SU-DHL-6 (cell line): ENCODE results near the gene TEX38.

Experiments
- H2AFZ ChIP-seq: fragments of 200-600 bp; sonication (generic); 2 replicates; pipeline ENCODE4 v1.6.1; 2014; ENCODE audit warnings: low read depth, mild to moderate bottlenecking, moderate library complexity, mixed read lengths, antibody characterized with exemption, low read length; ENCODE audit not compliant: severe bottlenecking
- H3F3A ChIP-seq: fragments of 200-600 bp; shearing (Covaris generic); 2 replicates; pipeline ENCODE4 v1.6.0; 2016; ENCODE audit warnings: antibody characterized with exemption, mild to moderate bottlenecking; ENCODE audit not compliant: insufficient read depth
- H3K27ac ChIP-seq: fragments of 200-600 bp; sonication (generic); 2 replicates; pipeline ENCODE4 v1.5.1; 2016; ENCODE audit warnings: low read depth, mild to moderate bottlenecking, low read length, moderate library complexity, mixed read lengths
- H3K27me3 ChIP-seq: fragments of 200-600 bp; sonication (generic), shearing (Covaris generic); 2 replicates; pipeline ENCODE4 v1.6.0; 2014; ENCODE audit warnings: mild to moderate bottlenecking, low read length
- H3K36me3 ChIP-seq: fragments of 200-600 bp; sonication (generic); 2 replicates; pipeline ENCODE4 v1.6.1; 2014; ENCODE audit warnings: mild to moderate bottlenecking, low read length, mixed read lengths
- H3K4me2 ChIP-seq: fragments of 300-600, 200-600 bp; shearing (Covaris generic), sonication (generic); 2 replicates; pipeline ENCODE4 v1.6.0; 2014; ENCODE audit warnings: low read length, low read depth, mild to moderate bottlenecking; ENCODE audit not compliant: poor library complexity, severe bottlenecking
- H3K4me3 ChIP-seq: fragments of 200-600 bp; sonication (generic); 2 replicates; pipeline ENCODE4 v1.5.1; 2014; ENCODE audit warnings: antibody characterized with exemption, low read length, mild to moderate bottlenecking, mixed read lengths; ENCODE audit not compliant: insufficient read depth, poor library complexity, severe bottlenecking
- H3K79me2 ChIP-seq: fragments of 200-600 bp; sonication (generic); 2 replicates; pipeline ENCODE4 v1.6.1; 2014; ENCODE audit warnings: mild to moderate bottlenecking, low read length, moderate library complexity; ENCODE audit not compliant: insufficient read depth
- H3K9ac ChIP-seq: fragments of 200-600 bp; sonication (generic); 2 replicates; pipeline ENCODE4 v1.7.0; 2014; ENCODE audit warnings: mild to moderate bottlenecking, low read length
- H3K9me2 ChIP-seq: fragments of 200-600 bp; sonication (generic); replicated peaks from 2 replicates; pipeline ENCODE4 v1.6.1; 2014; ENCODE audit warnings: low read length; ENCODE audit not compliant: insufficient read depth
- H3K9me3 ChIP-seq: fragments of 200-600 bp; sonication (generic); 2 replicates; pipeline ENCODE4 v1.6.1; 2014; ENCODE audit warnings: low read length, mixed read lengths; ENCODE audit not compliant: insufficient read depth
- H4K20me1 ChIP-seq: fragments of 200-600 bp; sonication (generic); 2 replicates; pipeline ENCODE4 v1.6.1; 2014; ENCODE audit warnings: low read depth, mild to moderate bottlenecking, antibody characterized with exemption, low read length, moderate library complexity, mixed read lengths
- EZH2phosphoT487 ChIP-seq: fragments of 200-600 bp; sonication (generic), shearing (Covaris generic); conservative IDR thresholded peaks from 2 replicates; pipeline ENCODE4 v1.6.1; 2018; ENCODE audit warnings: mild to moderate bottlenecking, antibody characterized with exemption, low read length, moderate library complexity, mixed read lengths
- TF ChIP-seq, protein P1 (sequence below): fragments of 200-600 bp; sonication (generic); IDR thresholded peaks from one replicate; pipeline ENCODE4 v1.5.1; 2017; ENCODE audit warnings: antibody characterized with exemption, mild to moderate bottlenecking, low read length, moderate library complexity; ENCODE audit not compliant: insufficient read depth, poor library complexity, severe bottlenecking

The TEX38 gene

GRCh38 chr1:46721204-46721603 is 49.5 kb downstream of the TEX38 start:
- Histone ChIP-seq H3K4me3 (no peak overlapping the region), H3F3A (no peaks in the 10 kb centered on the region), H3K9me3 (no peaks in the 10 kb centered on the region), H3K36me3 (no peaks in the 10 kb centered on the region), H3K27ac (no peak overlapping the region), H4K20me1 (peaks cover 6% of the 10 kb centered on the region; the same call in 1 of the 2 replicates), H3K79me2 (peaks cover 25% of the 10 kb centered on the region), H3K27me3 (no peaks in the 10 kb centered on the region), H2AFZ (no peak overlapping the region), H3K9ac (no peak overlapping the region), H3K9me2 (no peaks in the 10 kb centered on the region), H3K4me2 (no peak overlapping the region)
- TF ChIP-seq, protein P1, sequence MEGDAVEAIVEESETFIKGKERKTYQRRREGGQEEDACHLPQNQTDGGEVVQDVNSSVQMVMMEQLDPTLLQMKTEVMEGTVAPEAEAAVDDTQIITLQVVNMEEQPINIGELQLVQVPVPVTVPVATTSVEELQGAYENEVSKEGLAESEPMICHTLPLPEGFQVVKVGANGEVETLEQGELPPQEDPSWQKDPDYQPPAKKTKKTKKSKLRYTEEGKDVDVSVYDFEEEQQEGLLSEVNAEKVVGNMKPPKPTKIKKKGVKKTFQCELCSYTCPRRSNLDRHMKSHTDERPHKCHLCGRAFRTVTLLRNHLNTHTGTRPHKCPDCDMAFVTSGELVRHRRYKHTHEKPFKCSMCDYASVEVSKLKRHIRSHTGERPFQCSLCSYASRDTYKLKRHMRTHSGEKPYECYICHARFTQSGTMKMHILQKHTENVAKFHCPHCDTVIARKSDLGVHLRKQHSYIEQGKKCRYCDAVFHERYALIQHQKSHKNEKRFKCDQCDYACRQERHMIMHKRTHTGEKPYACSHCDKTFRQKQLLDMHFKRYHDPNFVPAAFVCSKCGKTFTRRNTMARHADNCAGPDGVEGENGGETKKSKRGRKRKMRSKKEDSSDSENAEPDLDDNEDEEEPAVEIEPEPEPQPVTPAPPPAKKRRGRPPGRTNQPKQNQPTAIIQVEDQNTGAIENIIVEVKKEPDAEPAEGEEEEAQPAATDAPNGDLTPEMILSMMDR, result no peak
- TF ChIP-seq EZH2phosphoT487, result no peak

DNA sequence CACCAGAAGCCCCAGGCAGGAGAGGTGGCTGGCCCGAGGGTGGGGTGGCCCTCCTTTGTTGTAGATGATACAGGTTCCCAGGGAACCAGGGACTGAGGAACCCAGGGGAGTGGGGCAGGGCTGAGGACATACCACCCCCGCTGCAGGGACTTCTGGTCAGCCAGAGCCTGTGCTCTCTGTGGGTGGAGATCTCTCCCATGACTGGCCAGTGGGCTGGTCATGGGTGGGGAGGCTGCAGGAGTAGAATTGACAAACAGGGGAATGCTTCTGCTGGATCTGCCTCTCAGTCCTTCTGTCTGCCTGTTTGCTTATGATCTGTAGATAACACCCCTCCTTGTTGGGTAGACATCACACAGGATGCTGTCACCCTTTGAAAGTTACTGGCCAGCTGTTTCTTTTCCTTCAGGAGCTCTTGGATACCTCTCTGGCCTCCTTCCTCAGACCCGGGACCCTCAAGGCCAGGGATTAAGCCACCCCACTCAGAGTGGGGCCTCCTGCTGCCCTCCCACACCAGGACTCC is 50.1 kb downstream of the TEX38 start:
- Histone ChIP-seq H3K79me2 (peaks cover 20% of the 10 kb centered on the region), H4K20me1 (peaks cover 6% of the 10 kb centered on the region; the same call in 1 of the 2 replicates), H3K27ac (no peak overlapping the region), H3K9me2 (no peaks in the 10 kb centered on the region), H3K27me3 (no peaks in the 10 kb centered on the region), H3K4me2 (no peak overlapping the region), H2AFZ (no peak overlapping the region), H3K36me3 (no peaks in the 10 kb centered on the region), H3K9me3 (no peaks in the 10 kb centered on the region), H3K9ac (no peak overlapping the region), H3F3A (no peaks in the 10 kb centered on the region), H3K4me3 (no peak overlapping the region)
- TF ChIP-seq, protein P1, result no peak
- TF ChIP-seq EZH2phosphoT487, result no peak
